Measurements from ENCODE around the gene GLP2R. TPM values are rescaled to one million over a fixed set of nuclear protein-coding genes. Genes with fewer than 3 reads are reported as not detected.

The GLP2R gene
- total and polyA plus RNA-seq, 11 donors, result 0.05 to 0.91 (median 0.15) TPM; not detected in 3

- no peak for DNase-seq
- TF ChIP-seq CTCF (IDR thresholded peaks at IDR 0.05) (no peak), POLR2A (IDR thresholded peaks at IDR 0.05) (no peak)
- H3K4me1 ChIP-seq, result peaks cover 0 to 5% (median 0%) of the 10 kb centered on the region in 12 donors
- H3K9me3 ChIP-seq, result peaks cover 0 to 21% (median 12%) of the 10 kb centered on the region in 12 donors
- H3K36me3 ChIP-seq, result no peaks in the 10 kb centered on the region
- ATAC-seq, result no peak
- WGBS, 4 donors, result 84 to 91% (median 90%) methylated on average over 8 of the region's 8 CpGs
- peaks cover 0 to 5% (median 0%) of the 10 kb centered on the region in 9 donors for H3K27me3 ChIP-seq
- intact Hi-C loops (cut with DNase I), result no loop called here
- no peak overlapping the region for H3K4me3 ChIP-seq
- H3K27ac ChIP-seq, result no peak overlapping the region
Measured at GRCh38 chr17:9878786-9879525, 53.2 kb downstream of the GLP2R start.

- intact Hi-C loops (cut with DNase I), result loop anchor here in 1 of 10 donors (10.0 kb wide), 2 partner anchors 76 to 156 kb away; no protein-coding TSS in a partner anchor
Measured at GRCh38 chr17:9880582-9880999, 54.9 kb downstream of the GLP2R start.

GRCh38 chr17:9883451-9883850 is 57.7 kb downstream of the GLP2R start:
- no peak overlapping the region for H3K27ac ChIP-seq
- DNase-seq, result no peak
- no peak overlapping the region for H3K4me3 ChIP-seq
- no peaks in the 10 kb centered on the region for H3K36me3 ChIP-seq
- H3K9me3 ChIP-seq, result peaks cover 0 to 29% (median 19%) of the 10 kb centered on the region in 12 donors
- no peak for ATAC-seq
- TF ChIP-seq POLR2A (IDR thresholded peaks at IDR 0.05), result no peak
- no peak for TF ChIP-seq CTCF (IDR thresholded peaks at IDR 0.05)
- intact Hi-C loops (cut with DNase I), result loop anchor here in 1 of 10 donors (10.0 kb wide), 2 partner anchors 79 to 159 kb away; no protein-coding TSS in a partner anchor
- H3K27me3 ChIP-seq, result peaks cover 0 to 5% (median 0%) of the 10 kb centered on the region in 9 donors
- H3K4me1 ChIP-seq, result peaks cover 0 to 5% (median 0%) of the 10 kb centered on the region in 12 donors

More at GRCh38 chr17:9880582-9880999, 54.9 kb downstream of the GLP2R start:
- no peak overlapping the region for H3K4me3 ChIP-seq
- H3K36me3 ChIP-seq, result no peaks in the 10 kb centered on the region
- TF ChIP-seq POLR2A (IDR thresholded peaks at IDR 0.05) (no peak), CTCF (IDR thresholded peaks at IDR 0.05) (no peak)
- no peak overlapping the region for H3K27ac ChIP-seq
- H3K9me3 ChIP-seq, result peaks cover 0 to 29% (median 19%) of the 10 kb centered on the region in 12 donors
- no peak for DNase-seq
- H3K4me1 ChIP-seq, result peaks cover 0 to 5% (median 0%) of the 10 kb centered on the region in 12 donors
- WGBS, 4 donors, result 36 to 56% (median 46%) methylated on average over 3 of the region's 3 CpGs
- H3K27me3 ChIP-seq, result peaks cover 0 to 5% (median 0%) of the 10 kb centered on the region in 9 donors
- peak in 2 of 4 donors; percentile 83 to 89 for ATAC-seq

- Histone ChIP-seq H3K27ac (no peak overlapping the region), H3K9me3 (peaks cover 0 to 29% (median 19%) of the 10 kb centered on the region in 12 donors), H3K4me3 (no peak overlapping the region), H3K27me3 (peaks cover 0 to 14% (median 0%) of the 10 kb centered on the region in 9 donors), H3K36me3 (no peaks in the 10 kb centered on the region), H3K4me1 (no peaks in the 10 kb centered on the region)
- TF ChIP-seq POLR2A (IDR thresholded peaks at IDR 0.05) (no peak), CTCF (IDR thresholded peaks at IDR 0.05) (no peak)
- intact Hi-C loops (cut with DNase I), result loop anchor here in 4 of 10 donors (5.0 to 10.0 kb wide), 4 partner anchors 82 to 162 kb away; no protein-coding TSS in a partner anchor
- ATAC-seq (no peak), DNase-seq (no peak)
- 71 to 84% (median 77%) methylated on average over 5 of the region's 5 CpGs for WGBS, 4 donors
Measured at GRCh38 chr17:9886141-9886930, 60.6 kb downstream of the GLP2R start.

Data from heart left ventricle (tissue), 16 donors.